Activated CD4-positive, alpha-beta T cell treated with anti-CD3 and anti-CD28 coated beads, Interleukin-10, Interleukin-2, amounts not matched to agents 100 ng/mL and 50 ng/mL, durations not matched to agents 16 hours and 8 hours (primary cell): ENCODE data around the gene NIP7.
"Not testable (repeated sequence)": the region's sequence is repeated elsewhere in the genome, so short reads cannot be mapped to it uniquely, and the experiment has no call there.

Source experiments
- DNase-seq: peaks from one replicate; pipeline ENCODE4 v3.0.0-alpha.2; 2020

NIP7 gene

DNA sequence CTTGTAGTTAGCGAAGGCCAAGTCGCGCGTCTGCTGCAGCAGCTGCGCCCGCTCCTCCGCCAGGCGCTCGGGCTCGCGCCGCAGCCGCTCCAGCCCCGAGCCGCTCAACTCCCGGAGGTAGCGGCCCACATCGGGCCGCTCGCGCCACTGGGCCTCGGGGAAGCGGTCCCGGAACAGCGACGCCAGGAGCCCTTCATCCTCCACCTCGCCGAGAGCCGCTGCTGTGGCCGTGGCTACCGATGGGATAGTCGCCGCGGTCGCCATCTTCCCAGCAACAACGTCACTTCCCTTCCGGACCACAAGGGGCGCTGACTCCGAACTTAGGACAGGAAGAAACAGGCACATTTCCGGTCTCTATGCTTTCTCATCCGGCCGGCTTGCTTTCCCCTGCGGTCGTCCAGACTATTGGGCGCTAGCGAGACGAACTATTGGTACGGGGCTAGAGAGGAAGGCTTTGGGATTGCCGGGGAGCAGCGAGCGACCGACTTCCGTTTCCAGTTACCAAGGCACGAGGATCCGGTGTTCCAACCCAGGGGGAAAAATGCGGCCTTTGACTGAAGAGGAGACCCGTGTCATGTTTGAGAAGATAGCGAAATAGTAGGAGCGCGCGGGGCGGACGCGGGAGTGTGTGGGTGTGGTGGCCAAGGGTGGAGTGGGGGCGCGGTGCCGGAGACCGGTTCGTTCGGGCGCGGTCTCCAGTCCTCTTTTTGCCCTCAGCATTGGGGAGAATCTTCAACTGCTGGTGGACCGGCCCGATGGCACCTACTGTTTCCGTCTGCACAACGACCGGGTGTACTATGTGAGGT is at the start of gene NIP7, which contains the start of gene COG8:
NIP7 (plus strand) TSS at position 484 of the 806 bp plus-strand sequence; CDS start at position 542, 58 bp downstream.
COG8 (minus strand) TSS at position 276 of the 806 bp plus-strand sequence; CDS start at position 264, 12 bp downstream.
- DNase-seq = peak; percentile 97

DNA sequence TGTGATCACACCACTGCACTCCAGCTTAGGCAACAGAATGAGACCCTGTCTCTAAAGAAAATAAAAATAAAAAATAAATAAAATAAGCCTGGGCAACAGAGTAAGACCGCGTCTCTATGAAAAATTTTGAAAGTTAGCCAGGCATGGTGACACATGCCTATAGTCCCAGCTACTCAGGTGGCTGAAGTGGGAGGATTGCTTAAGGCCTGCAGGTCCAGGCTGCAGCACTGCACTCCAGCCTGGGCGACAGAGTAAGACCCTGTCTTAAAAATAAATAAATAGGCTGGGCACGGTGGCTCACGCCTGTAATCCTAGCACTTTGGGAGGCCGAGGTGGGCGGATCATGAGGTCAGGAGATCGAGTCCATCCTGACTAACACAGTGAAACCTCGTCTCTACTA is 47.9 kb upstream of the NIP7 start:
- not testable (repeated sequence) for DNase-seq

DNA sequence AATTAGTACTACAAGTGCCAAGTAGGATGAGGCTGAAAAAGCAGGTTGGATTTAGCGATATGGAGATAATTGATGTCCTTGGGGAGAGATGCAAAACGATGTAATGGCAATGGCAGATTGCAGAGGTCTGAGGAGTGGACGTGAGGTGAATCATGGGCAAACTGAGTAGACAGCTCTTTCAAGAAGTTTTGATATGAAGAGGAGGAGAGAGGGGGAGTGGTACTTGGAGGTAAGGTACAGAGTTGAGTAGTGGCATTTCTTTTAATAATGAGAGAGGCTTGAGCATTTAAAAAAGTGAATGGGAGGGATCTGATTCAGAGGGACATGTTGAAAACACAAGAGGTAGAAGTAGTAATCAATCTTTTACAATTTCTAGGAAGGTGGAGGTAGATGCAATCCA is 46.2 kb upstream of the NIP7 start:
- DNase-seq = peak; percentile 38

DNA sequence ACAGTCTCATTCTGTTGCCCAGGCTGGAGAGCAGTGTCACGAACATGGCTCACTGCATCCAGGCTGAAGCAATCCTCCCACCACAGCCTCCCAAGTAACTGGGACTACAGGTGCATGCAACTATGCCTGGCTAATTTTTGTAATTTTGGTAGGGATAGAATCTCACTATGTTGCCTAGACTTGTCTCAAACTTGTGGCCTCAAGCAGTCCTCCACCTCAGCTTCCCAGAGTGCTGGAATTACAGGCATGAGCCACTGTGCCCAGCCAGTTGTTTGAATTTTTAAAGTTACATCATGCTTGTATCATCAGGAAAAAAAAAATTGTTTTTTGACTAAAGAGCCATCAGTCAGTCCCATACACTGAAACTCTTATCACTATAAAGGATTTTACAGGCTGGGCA is 45.5 kb upstream of the NIP7 start:
- no peak for DNase-seq

DNA sequence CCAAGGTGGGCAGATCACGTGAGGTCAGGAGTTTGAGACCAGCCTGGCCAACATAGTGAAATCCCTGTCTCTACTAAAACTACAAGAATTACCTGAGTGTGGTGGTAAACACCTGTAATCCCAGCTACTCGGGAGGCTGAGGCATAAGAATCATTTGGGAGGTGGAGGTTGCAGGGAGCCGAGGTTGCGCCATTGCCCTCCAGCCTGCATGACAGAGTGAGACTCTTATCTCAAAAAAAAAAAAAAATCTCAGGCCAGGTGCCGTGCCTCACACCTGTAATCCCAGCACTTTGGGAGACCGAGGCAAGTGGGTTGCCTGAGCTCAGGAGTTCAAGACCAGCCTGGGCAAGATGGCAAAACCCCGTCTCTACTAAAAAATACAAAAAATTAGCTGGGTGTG is 42.8 kb upstream of the NIP7 start:
- DNase-seq = not testable (repeated sequence)

DNA sequence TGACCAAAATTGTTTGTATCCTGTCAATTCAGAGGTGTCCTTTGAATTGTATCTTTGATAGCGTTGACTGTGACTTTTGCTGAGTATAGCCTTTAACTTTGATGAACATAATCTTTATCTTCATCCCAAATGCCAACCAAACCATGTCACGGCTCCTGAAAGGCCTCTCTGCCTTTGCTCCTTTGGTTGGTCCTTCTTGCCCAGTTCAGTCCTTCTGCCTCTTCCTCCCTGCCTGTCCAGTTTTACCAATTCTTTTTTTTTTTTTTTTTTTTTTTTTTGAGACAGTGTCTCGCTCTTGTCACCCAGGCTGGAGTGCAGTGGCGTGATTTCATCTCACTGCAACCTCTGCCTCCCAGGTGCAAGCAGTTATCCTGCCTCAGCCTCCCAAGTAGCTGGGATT is 41.3 kb upstream of the NIP7 start:
- no peak for DNase-seq

DNA sequence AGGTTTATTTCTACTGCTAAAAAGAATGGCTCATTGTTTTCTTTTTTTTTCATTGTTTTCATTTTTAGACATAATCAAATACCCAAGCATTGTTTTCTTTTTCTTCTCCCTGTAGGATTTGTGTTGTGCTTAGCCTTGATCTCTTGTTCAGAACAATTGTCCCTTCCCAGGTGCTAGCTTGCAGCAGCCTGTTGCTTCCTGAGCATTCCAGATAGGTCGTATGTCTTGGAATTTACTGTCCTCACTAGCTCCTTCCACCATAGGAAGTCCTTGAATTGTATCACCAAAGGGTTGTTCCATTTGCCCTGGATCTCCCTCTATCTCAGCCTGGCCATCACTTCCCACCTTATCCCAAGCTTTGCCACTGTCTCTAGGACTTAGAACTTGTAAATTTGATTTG is 38.4 kb upstream of the NIP7 start:
- no peak for DNase-seq

DNA sequence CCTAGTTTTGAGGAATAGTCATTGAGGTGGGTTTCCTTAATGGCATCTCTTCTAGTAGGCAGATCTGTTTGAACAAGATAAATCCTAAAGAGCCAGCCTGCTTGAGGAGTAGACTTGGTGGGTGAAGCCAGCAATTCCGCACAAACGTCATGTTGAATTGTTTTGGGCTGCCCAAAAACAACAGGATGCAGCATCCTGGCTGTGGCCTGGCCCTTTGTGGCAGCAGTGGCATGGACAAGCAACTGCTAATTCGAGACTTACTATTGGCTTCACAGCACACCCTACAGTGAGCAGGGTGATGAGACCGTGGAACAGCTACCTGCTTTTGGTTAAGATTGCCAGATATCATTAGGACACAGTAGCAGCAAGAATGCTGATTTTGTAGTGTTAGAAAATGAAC is 37.7 kb upstream of the NIP7 start:
- no peak for DNase-seq

DNA sequence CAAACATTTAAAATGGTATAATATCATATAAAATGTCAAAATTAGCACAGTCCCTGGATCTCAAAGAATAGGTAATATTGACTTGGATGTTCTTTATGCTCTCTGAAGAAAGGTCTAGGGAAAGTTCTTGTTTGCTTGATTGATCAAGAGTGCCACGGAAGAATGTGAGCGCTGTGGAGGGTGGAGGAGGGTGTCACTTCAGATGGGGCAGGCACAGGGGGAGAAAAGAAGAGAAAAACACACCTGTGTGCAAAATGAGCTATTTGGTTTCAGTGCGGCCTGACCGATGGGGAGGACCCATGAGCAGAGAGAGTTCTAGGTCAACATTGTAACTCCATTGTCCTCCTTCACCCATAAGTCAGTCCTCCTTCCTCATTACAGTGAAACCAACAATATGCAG is 37.3 kb upstream of the NIP7 start:
- DNase-seq = no peak

DNA sequence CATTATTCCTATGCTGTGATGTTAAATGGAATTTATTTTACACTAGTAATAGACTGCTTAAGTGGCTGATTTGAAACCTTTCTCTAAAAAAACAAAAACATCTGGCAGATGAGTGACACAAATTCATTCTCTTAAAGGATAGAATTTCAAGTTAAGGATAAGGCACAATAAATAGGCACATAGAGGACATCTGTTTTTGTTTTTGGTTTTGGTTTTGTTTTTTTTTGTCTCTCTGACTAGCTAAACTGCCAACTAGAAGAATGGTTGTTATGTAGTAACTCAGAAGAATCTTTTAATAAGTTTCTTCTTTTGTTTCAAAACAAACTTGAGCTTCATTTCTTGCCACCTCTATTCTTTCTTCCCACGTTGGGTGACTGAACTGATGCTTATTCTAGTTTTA is 33.5 kb upstream of the NIP7 start:
- DNase-seq = no peak

DNA sequence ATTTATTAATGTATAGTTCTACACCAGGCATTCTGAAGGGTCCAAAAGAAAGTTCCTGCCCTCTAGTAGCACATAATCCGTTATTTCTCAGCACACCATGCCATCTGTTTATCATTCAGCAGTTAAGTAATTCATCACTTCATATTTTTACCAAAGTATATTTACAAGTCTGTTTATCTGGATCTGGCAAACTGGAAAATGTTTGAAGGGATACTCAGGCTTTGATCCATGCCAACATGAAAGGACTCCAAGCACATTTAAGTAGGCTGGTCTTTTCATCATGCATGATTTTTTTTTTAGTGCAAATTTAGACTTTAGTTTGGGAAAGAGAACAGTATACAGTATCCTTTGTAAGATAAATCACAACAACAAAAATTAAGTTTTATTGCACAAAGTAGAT is 32.5 kb upstream of the NIP7 start:
- no peak for DNase-seq

DNA sequence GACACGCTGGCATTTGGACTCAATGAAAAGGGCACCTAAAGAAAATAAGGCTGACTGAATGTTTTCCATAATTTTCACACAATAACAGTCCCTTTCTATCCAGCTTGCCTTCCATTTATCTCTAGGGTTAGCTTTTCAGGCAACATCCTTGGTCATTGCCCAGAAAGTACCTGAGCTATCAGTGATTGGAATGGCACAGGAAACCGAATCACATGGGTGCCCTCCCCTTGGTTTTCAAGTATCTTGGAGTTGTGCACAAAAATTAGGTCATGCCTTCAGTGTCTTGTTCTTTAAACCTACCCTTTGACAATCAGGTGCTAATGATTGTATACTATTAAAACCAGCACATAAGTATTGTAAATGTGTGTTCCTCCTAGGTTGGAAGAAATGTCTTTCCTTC is 31.7 kb upstream of the NIP7 start:
- no peak for DNase-seq

DNA sequence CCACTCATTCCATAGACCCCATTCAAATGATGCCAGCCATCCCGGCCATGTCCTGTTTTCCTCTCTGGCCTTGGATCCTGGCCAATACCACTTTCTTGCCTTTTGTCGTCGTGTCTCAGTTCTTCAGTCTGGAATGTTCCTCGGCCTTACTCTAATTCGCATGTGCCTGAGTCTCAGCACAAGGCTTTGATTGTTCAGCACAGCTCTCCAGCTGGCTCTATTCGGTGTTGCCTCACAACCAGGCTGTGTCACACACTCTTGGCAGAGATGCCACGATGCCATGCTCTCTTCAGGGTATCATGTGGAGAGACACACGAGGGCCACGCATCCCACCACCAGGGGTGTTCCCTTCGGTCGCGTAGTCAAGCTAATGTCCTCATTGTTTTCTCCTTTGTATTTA is 30.3 kb upstream of the NIP7 start:
- DNase-seq = no peak

DNA sequence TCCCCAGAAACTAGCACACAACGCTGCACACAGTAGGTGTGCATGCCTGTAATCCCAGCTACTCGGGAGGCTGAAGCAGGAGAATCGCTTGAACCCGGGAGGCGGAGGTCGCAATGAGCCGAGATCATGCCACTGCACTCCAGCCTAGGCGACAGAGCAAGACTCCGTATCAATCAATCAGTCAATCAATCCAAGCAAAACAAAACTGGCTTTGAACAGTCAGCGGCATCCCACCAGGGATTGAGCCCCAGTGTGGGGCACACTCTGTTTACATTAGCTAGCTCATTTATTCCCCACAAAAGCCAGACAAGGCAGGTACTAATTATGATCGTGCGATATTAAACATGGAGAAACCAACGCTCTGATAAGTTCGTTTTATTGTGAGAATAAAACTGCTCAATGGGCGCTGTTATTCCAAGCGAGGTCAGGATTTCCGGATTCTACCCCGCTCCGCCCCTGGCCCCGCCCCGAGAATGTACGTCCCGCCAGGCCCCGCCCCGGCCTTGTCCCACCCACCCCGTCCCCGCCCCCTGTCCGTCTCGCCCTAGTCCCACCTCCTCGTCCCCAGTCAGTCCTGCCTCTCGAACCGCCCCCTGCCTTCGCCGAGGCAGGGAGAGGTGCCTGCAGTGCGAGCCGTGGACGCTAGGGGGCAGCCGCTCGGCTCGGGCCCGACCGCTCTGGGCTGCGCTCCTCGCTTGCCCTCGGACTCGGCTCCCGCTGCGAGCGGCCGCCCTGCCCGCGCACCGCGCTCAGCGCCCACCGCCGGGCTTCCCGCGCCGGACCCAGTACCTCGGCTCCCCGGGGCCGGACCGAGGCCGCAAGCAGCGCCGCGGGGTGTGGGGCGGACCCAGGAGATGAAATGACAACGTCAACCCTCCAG is 28.7 kb upstream of the NIP7 start, which contains the start of gene VPS4A:
VPS4A (plus strand) TSS at position 698 of the 880 bp plus-strand sequence; CDS start at position 860, 162 bp downstream.
- peak; percentile 98 for DNase-seq

DNA sequence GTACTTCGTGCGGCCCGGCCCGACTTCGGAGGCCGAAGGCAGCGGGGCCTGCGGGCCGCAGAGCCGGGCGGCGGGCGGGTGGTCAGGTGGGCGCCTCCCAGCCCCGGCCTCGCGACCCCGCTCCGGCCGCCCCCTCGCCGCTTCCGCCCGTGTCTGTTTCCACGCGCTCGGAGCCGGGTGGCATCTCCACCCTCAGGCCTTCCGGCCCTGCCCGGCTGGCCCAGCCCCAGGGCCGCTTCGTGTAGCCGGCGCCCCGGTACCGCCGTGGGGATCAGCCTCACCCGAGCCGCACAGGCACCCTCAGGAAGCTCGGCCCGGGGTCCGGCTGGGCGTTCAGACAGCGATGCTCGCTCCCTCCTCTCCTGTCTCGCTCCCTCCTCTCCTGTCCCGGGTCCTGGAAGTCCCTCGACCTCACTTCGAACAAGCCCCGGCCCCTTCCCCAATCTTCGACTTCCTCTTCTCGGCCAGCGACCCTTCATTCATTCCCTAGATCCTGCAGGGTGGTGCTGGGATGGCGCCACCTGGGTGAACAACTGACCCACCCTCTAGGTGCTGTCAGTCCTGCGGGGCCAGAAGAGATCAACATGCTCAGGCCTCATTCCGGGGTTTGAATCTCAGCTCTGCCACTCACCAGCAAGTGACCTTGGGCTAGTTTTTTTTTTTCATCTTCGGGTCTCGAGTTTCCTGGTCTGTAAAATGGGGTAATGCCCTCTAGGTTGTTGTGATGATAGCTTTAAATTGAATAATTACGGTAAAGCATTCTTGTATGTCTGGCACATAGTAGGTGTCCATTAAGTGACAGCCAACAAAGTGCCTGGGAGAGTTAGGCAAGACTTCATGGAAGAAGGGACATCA is 27.8 kb upstream of the NIP7 start:
- peak; percentile 58 for DNase-seq

DNA sequence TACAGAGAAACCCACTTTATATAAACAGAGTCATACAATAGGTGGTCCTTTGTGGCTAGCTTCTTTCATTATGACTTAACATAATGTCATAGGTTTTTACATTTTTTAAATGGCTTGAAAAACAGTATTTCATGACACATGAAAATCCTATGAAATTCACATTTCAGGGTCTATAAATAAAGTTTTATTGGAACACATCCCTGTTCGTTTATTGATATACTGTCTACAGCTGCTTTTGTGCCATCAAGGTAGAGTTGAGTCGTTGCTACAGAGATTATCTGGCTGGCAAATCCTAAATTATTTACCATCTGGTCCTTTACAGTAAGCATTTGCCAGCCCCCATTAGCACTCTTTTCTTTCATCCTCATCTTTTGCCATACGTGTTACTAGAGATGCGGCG is 26.1 kb upstream of the NIP7 start:
- no peak for DNase-seq

DNA sequence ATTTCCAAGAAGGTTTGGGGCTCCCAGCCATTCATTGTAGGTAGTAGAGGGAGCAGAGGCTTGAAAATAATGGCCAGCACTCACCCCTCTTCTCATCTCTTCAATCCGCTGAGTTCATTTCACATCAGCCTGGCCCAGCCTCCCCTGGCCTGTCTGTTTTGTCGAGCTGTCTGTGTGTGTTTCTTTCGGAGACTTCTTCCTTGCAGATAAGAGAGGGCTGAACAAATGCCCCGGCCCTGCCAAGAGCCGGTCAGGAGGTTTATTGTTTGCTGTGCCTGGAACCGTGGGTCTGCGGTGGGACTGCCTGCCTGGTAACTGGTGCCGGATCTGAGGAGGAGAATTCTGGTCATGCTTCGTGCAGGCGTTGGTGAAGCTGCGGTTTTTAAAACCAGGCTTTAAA is 25.0 kb upstream of the NIP7 start:
- no peak for DNase-seq

DNA sequence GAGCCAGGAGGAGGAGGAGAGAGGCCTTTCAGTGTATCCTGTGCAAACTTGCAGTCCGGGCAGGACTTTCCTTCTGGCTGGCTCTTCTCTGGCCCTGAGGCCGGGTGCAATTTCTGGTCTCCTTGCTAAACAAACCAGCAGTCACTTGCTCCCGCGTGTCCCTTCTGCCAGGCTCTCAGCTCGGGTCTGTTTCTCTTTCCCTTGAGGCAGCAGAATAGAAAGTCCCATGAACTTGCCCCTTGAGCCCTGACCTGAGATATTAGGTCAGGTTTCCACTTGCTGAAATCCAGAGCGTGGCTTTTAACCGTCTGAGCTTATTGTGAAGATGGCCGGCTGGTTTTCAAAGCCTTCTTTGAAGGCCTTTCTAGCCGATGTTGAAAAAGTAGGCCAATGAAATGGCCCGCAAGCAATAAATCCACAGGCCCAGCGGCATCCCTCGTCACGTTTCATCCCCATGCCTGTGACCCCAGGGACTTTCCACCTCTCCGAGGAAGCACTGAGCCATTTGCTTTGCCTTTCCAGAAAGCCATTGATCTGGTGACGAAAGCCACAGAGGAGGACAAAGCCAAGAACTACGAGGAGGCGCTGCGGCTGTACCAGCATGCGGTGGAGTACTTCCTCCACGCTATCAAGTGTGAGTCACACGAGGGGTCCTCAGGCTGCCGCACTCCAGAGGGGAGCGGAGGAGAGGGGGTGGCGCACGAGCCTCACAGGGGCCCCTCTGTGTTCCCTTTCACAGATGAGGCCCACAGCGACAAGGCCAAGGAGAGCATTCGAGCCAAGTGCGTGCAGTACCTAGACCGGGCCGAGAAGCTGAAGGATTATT is 23.9 kb upstream of the NIP7 start:
- DNase-seq = no peak

DNA sequence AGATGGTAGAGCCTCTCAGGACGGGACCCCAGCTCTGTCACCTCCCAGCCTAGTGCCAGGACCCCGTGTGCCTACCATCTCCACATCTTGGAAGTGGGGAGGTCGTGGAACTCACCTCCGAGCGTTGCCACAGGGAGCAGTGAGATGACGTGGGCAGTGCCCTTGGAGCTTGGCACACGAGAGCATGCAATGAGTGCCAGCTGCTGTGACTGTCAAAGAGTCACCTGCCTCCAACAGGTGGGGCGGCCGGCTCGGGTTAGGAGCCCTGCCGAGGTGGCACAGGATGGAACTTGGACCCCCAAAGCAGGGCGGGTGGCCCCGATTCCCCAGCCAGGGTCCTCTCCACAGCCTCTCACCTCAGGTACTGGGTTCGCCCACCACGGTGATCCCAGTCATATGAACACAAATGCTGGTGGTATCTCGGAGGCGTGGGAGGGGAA is 23.0 kb upstream of the NIP7 start:
- no peak for DNase-seq

DNA sequence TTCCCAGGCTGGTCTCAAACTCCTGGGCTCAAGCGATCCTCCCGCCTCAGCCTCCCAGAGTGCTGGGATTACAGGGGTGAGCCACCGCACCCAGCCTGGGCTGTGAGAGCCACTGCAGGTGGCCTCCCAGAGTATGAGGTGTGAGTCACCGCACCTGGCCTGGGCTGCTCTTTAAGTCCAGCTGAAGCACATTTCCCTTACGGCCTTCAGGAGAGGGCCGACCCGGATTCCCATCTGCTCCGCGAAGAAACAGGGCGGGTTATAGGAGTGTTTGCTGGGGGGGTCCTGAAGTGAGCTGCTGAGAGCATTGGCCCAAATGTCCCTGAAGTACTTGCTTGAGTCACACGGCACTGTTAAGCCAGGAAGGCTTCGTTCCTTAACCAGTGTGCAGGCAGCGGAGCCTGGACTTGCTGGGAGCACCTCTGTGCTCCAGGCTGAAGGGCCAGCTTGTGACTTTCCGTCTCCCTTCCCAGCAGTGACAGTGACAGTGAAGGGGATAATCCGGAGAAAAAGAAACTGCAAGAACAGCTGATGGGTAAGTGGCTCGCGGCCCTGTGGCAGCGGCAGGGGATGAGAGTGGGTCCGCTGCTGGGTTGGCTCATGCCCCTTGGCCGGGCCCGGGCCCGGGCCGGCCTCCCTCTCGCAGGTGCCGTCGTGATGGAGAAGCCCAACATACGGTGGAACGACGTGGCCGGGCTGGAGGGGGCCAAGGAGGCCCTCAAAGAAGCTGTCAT is 21.2 kb upstream of the NIP7 start:
- DNase-seq = no peak

DNA sequence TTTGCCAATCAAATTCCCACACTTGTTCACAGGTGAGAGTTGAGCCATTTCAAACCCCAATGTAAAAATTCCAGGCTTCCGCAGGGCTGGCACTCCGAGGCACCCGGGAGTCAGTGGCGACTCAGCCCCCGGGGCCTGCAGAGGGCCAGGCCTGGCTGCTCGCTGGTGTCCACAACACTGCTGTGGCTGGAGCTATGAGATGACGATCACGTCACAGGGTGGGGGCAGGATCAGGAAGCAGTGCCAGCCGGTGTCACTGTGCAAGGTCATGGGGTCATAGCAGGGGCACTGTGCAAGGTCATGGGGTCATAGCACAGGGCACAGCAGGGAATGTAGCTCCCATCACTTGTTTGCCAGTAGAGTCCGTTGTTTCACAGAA is 20.7 kb upstream of the NIP7 start:
- DNase-seq = no peak
